Measurements from ENCODE around the gene ZBTB20. TPM values are rescaled to one million over a fixed set of nuclear protein-coding genes. Genes with fewer than 3 reads are reported as not detected.

ZBTB20 gene
- total and polyA plus RNA-seq, 10 donors: 0.32 to 89.7 (median 71.8) TPM

DNA sequence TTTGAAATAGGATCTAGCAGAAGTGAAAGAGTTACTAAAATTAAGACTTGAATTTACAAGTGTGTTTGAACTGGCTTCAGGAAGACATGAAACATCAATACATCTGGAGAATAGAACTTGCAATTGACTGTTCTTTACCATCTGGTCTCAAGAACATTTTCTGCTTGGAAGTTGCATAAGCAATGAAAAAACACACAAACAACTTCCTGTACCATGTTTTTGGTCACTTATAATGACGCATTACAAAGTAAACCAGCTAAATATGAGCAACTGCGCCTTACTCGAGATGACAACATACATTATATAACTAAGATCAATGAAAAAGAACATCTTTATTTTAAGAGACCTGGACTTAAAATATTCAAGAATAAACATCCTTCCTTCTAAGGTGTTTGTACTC is 740.8 kb downstream of the ZBTB20 start:
- 78 to 86% (median 79%) methylated on average over 3 of the region's 3 CpGs for WGBS, 5 donors
- Histone ChIP-seq H3K9me3 (no peaks in the 10 kb centered on the region), H3K27me3 (replicated peaks in 1 of 7) (no peaks in the 10 kb centered on the region), H3K27ac (no peak overlapping the region), H3K4me3 (no peak overlapping the region), H3K4me1 (peaks cover 0 to 28% (median 13%) of the 10 kb centered on the region in 6 donors), H3K36me3 (no peaks in the 10 kb centered on the region)
- intact Hi-C loops (cut with DNase I; ENCODE audit: low total_unique reads): no loop called here
- DNase-seq: no peak
- TF ChIP-seq POLR2A (IDR thresholded peaks at IDR 0.05) (no peak), POLR2AphosphoS5 (IDR thresholded peaks at IDR 0.05) (no peak)
- TF ChIP-seq, protein P1, sequence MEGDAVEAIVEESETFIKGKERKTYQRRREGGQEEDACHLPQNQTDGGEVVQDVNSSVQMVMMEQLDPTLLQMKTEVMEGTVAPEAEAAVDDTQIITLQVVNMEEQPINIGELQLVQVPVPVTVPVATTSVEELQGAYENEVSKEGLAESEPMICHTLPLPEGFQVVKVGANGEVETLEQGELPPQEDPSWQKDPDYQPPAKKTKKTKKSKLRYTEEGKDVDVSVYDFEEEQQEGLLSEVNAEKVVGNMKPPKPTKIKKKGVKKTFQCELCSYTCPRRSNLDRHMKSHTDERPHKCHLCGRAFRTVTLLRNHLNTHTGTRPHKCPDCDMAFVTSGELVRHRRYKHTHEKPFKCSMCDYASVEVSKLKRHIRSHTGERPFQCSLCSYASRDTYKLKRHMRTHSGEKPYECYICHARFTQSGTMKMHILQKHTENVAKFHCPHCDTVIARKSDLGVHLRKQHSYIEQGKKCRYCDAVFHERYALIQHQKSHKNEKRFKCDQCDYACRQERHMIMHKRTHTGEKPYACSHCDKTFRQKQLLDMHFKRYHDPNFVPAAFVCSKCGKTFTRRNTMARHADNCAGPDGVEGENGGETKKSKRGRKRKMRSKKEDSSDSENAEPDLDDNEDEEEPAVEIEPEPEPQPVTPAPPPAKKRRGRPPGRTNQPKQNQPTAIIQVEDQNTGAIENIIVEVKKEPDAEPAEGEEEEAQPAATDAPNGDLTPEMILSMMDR (IDR thresholded peaks at IDR 0.05 in 8 of 11, conservative IDR thresholded peaks at IDR 0.05 in 3 of 11): no peak

DNA sequence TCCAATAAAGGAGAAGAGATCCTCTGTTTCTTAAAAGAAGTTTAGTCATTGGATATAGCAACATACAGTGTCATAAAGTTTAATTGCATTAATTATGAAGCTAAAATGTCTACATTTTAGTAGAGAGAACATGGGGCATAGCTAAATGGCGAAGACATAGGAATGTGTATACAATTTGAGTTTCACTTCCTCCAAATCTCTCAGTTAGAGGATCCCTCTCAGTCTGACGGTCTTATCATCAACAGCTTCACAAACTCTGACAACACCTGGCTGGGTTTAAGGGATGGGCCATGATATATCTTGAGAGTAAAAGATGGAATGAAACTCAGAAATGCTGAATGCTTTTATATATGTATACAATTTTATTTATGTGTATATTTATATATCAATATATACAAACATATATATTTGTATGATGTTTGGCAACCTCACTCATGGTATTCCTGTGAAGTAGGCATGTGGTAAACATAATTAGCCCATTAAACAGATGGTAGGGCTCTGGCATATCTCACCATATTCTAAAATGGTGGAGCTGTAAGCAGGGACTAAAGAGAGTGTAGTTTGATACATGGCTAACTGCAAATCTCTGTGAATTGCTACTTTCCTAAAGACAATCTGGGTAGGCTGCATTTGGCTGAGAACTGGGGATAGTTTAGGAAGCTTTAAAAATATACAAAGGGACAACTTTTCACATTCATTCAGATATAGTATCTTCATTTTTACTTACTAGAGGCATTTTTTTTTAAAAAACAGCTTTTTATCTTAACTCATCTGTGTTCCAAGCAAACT is 741.7 kb downstream of the ZBTB20 start:
- Histone ChIP-seq H3K27me3 (replicated peaks in 1 of 7) (no peaks in the 10 kb centered on the region), H3K4me1 (peaks cover 0 to 19% (median 8%) of the 10 kb centered on the region in 6 donors), H3K36me3 (no peaks in the 10 kb centered on the region), H3K9me3 (no peaks in the 10 kb centered on the region), H3K27ac (no peak overlapping the region), H3K4me3 (no peak overlapping the region)
- DNase-seq: no peak
- TF ChIP-seq POLR2AphosphoS5 (IDR thresholded peaks at IDR 0.05): no peak
- TF ChIP-seq, protein P1 (IDR thresholded peaks at IDR 0.05 in 8 of 11, conservative IDR thresholded peaks at IDR 0.05 in 3 of 11): no peak
- no peak for TF ChIP-seq POLR2A (IDR thresholded peaks at IDR 0.05)
- WGBS, 5 donors: 60 to 81% (median 75%) methylated on average over 2 of the region's 2 CpGs
- intact Hi-C loops (cut with DNase I; ENCODE audit: low total_unique reads): no loop called here

DNA sequence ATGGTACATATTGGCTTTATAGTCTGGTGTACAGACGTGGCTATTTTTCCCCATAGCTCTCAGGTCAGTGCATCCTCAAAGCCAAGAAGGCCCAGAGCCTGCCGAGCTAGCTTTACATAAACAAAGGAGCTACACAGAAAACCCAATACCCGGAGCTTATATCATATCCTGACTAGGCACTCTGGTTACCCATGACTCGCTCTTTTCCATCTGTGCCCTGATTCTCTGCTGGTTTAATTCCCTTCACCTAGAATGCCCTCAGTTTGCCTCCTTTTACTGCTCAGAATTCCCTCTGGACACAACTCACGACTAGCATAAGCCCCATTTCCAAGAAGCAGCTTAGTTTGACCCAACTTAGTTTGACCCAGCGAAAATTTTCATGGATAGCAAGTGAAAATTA is 742.5 kb downstream of the ZBTB20 start:
- DNase-seq: no peak
- Histone ChIP-seq H3K4me1 (peaks cover 0 to 11% (median 5%) of the 10 kb centered on the region in 6 donors), H3K4me3 (no peak overlapping the region), H3K27me3 (replicated peaks in 1 of 7) (no peaks in the 10 kb centered on the region), H3K9me3 (no peaks in the 10 kb centered on the region), H3K27ac (no peak overlapping the region), H3K36me3 (no peaks in the 10 kb centered on the region)
- TF ChIP-seq POLR2AphosphoS5 (IDR thresholded peaks at IDR 0.05) (no peak), POLR2A (IDR thresholded peaks at IDR 0.05) (no peak)
- TF ChIP-seq, protein P1 (IDR thresholded peaks at IDR 0.05 in 8 of 11, conservative IDR thresholded peaks at IDR 0.05 in 3 of 11): no peak
- intact Hi-C loops (cut with DNase I; ENCODE audit: low total_unique reads): no loop called here
- WGBS, 5 donors: 89 to 96% (median 92%) methylated on average over 6 of the region's 6 CpGs

DNA sequence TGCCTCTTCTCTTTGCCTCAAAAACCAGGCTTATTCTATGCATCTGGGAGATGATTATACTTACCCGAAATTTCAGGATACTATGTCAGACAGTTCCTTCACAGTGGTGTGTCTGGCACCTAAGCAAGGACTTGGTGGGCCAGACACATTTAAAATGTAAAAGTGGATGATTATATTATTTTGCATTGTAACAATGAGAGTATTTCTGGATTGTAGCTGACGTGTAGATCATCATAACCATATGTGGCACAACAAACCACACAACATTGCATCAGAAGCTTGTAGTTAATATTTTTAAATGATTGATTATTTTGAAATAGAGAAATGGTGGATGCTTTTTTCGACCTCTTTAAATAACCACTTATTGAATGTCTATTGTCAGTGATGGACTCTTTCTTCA is 744.2 kb downstream of the ZBTB20 start:
- WGBS, 5 donors: 82 to 91% (median 88%) methylated on average over 3 of the region's 3 CpGs
- Histone ChIP-seq H3K36me3 (no peaks in the 10 kb centered on the region), H3K27me3 (replicated peaks in 1 of 7) (no peaks in the 10 kb centered on the region), H3K4me1 (peaks cover 0 to 7% (median 0%) of the 10 kb centered on the region in 6 donors), H3K27ac (no peak overlapping the region), H3K4me3 (no peak overlapping the region), H3K9me3 (no peaks in the 10 kb centered on the region)
- TF ChIP-seq, protein P1 (IDR thresholded peaks at IDR 0.05 in 8 of 11, conservative IDR thresholded peaks at IDR 0.05 in 3 of 11): no peak
- TF ChIP-seq POLR2A (IDR thresholded peaks at IDR 0.05): no peak
- no peak for TF ChIP-seq POLR2AphosphoS5 (IDR thresholded peaks at IDR 0.05)
- intact Hi-C loops (cut with DNase I; ENCODE audit: low total_unique reads): no loop called here
- no peak for DNase-seq

Measured in spleen (tissue), 11 donors.